C1 segment of cervical spinal cord (tissue), 14 donors: ENCODE measurements around the gene SMIM44.

Experiments
- DNase-seq, 14 donors: peaks; one replicate each; lab custom pipeline; 2025; lab: John Stamatoyannopoulos, UW

The SMIM44 gene

GRCh38 chr19:3477506-3477905 is 5.7 kb downstream of the SMIM44 start:
- no peak for DNase-seq

GRCh38 chr19:3476830-3477229 is 6.4 kb downstream of the SMIM44 start:
- no peak for DNase-seq

GRCh38 chr19:3475449-3475848 is 7.8 kb downstream of the SMIM44 start:
- no peak for DNase-seq

GRCh38 chr19:3474614-3475013 is 8.6 kb downstream of the SMIM44 start:
- DNase-seq: no peak

GRCh38 chr19:3474010-3474409 is 9.2 kb downstream of the SMIM44 start:
- no peak for DNase-seq

- peak in 7 of 14 donors; percentile 4 to 58 (median 19) for DNase-seq
Observed at GRCh38 chr19:3471954-3472655, 11.1 kb downstream of the SMIM44 start.

GRCh38 chr19:3470500-3471128 is 12.6 kb downstream of the SMIM44 start:
- DNase-seq: no peak

- DNase-seq: peak in 1 of 14 donors; percentile 29
Observed at GRCh38 chr19:3469638-3470499, 13.4 kb downstream of the SMIM44 start.

- no peak for DNase-seq
Observed at GRCh38 chr19:3468211-3468610, 15.0 kb downstream of the SMIM44 start.

- DNase-seq: no peak
Observed at GRCh38 chr19:3467437-3468198, 15.6 kb downstream of the SMIM44 start.

GRCh38 chr19:3466635-3467034 is 16.6 kb downstream of the SMIM44 start:
- DNase-seq: peak in 8 of 14 donors; percentile 18 to 74 (median 52)

GRCh38 chr19:3465552-3465951 is 17.7 kb downstream of the SMIM44 start:
- DNase-seq: no peak

GRCh38 chr19:3464587-3465235 is 18.5 kb downstream of the SMIM44 start:
- no peak for DNase-seq

- DNase-seq: no peak
Observed at GRCh38 chr19:3463714-3464586, 19.3 kb downstream of the SMIM44 start.

- no peak for DNase-seq
Observed at GRCh38 chr19:3462991-3463713, 20.1 kb downstream of the SMIM44 start.

- peak in 1 of 14 donors; percentile 57 for DNase-seq
Observed at GRCh38 chr19:3459965-3460582, 23.2 kb downstream of the SMIM44 start.

GRCh38 chr19:3459089-3459881 is 24.0 kb downstream of the SMIM44 start:
- DNase-seq: peak in 12 of 14 donors; percentile 16 to 85 (median 64)
